Coronary artery (tissue), 2 donors: ENCODE measurements around the gene FAM200B.
A peak's percentile ranks its signal among the peaks of the same experiment; 100 is the strongest.

Experiments
- DNase-seq: peaks from one replicate; pipeline ENCODE4 v3.0.0-alpha.2; 2017; ENCODE audit warnings: low spot score
- H3K27ac ChIP-seq, 2 donors: fragments of 200-600 bp; sonication (generic); one replicate each; pipeline ENCODE4 v1.5.1; 2016 to 2019
- H3K4me3 ChIP-seq: fragments of 200-600 bp; sonication (generic); 2 replicates; pipeline ENCODE4 v1.5.1; 2016; ENCODE audit warnings: mild to moderate bottlenecking, moderate library complexity
- CTCF ChIP-seq: fragments of 200-600 bp; sonication (generic); IDR thresholded peaks from one replicate; pipeline ENCODE4 v1.5.1; 2019; ENCODE audit warnings: antibody characterized with exemption

Gene FAM200B

GRCh38 chr4:15675356-15675755 is 6.3 kb upstream of the FAM200B start:
- no peak overlapping the region for H3K27ac ChIP-seq
- no peak for DNase-seq
- no peak overlapping the region for H3K4me3 ChIP-seq
- TF ChIP-seq CTCF, result no peak

DNA sequence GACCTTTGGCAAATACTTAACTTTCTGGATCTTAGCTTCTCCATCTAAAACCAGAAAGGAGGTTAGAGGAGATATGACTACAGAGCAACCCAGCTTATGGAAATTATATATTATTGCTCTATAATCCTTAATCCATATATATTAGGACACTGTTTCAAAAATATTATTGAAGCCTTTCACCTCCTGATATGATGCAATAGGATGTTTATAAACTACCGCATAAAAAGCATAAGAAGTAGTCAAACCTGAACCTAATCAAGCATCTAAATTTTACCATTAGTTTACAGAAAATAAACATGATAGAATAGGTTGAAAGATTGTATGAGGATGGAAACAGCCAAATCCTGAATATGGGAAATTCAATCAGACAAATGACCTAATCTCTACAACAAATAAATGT is 5.6 kb upstream of the FAM200B start:
- TF ChIP-seq CTCF, result no peak
- no peak overlapping the region for H3K27ac ChIP-seq
- no peak for DNase-seq
- H3K4me3 ChIP-seq, result no peak overlapping the region

DNA sequence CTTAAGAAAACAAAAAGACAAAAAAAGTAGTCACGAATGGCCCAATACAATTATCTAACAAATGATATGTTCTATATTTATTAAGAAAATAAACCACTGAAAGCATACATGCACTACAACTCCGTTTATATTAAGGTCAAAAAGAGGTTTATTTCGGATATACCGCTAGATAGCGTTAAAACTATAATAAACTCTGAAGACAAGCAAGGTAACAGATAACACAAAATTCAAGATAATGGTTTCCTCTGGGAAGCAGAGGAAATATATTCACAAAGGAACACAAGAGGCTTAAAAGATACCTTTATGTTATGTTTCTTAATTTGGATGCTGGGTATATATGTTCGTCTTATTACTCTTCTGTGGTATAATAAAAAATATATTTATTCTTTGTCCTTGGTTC is 4.7 kb upstream of the FAM200B start:
- DNase-seq, result no peak
- TF ChIP-seq CTCF, result no peak
- no peak overlapping the region for H3K27ac ChIP-seq
- H3K4me3 ChIP-seq, result no peak overlapping the region

- no peak overlapping the region for H3K4me3 ChIP-seq
- no peak for DNase-seq
- H3K27ac ChIP-seq, result no peak overlapping the region
- TF ChIP-seq CTCF, result no peak
Observed at GRCh38 chr4:15677507-15677988, 4.1 kb upstream of the FAM200B start.

- no peak for TF ChIP-seq CTCF
- peak overlapping the region in 1 of 2 donors; percentile 6 for H3K27ac ChIP-seq
- DNase-seq, result no peak
Observed at GRCh38 chr4:15681067-15681371, 608 bp upstream of the FAM200B start.

DNA sequence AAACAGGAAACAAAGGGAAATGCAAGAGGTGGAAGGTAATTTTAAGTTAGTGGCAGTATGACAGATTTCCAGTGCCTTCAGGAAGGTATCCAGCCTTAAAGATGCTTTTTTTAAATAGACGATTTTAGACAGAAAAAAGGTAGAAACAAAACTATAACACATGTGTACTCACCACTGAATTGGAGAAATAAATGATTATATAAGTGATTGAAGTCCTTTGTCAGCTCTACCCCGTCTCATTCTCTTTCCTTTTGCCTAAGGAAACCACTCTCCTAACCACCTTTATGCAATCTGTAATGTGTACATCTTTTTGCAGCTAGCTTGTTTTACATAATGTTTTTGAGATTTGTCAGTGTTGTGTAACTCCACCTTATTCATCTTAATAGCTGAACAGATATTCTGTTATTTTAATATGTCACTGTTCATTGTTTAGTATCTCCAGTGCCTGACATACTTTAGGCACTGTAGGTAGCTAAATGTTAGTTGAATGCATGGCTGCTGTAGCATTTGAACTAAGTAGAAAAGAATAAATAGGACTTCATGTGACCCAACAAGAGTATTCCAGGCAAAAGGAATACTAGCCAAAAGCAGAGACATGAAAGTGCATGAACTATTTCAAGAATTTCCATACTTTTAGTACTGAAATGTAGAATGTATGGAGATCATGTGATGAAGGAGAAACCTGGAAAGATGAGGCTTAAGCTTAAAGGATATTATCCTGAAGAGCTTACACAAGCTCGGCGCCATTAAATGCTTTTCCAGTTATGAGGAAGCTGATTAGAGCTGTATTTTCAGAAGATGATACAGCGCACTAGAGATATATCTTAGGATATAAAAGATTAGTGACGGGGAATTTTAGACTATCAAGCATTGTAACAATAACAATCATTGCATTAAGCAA is 865 bp downstream of the FAM200B start:
- peak overlapping the region; percentile 88 for H3K4me3 ChIP-seq
- peak overlapping the region; percentile 93 to 96 for H3K27ac ChIP-seq
- TF ChIP-seq CTCF, result no peak
- no peak for DNase-seq

More at GRCh38 chr4:15681067-15681371, 608 bp upstream of the FAM200B start:
- H3K4me3 ChIP-seq, result peak overlapping the region; percentile 88

GRCh38 chr4:15683143-15683495 is 1.5 kb downstream of the FAM200B start:
- no peak for DNase-seq
- Histone ChIP-seq H3K27ac (no peak overlapping the region), H3K4me3 (peak overlapping the region; percentile 88)
- TF ChIP-seq CTCF, result no peak
